GM18508 (cell line): Measurements from ENCODE around the gene ZNF155.

Experiments used
- ATAC-seq: cut with Tn5 transposase; IDR thresholded peaks from one replicate; pipeline ENCODE4 v1.9.1; 2021; ENCODE audit warnings: moderate number of reproducible peaks; ENCODE audit not compliant: insufficient read depth, unreplicated experiment

Gene ZNF155

GRCh38 chr19:44002566-44003460 lies 18.8 kb downstream of the ZNF155 start, which contains the start of gene ZNF230:
ZNF230 (plus strand) TSS chr19:44002957; CDS start chr19:44007079, 4,122 bp downstream.
- peak; percentile 69 for ATAC-seq

- peak; percentile 18 for ATAC-seq
These were observed 19.5 kb downstream of the ZNF155 start for GRCh38 chr19:44003461-44004009.

- no peak for ATAC-seq
These were observed 22.0 kb downstream of the ZNF155 start for GRCh38 chr19:44005973-44006372.

GRCh38 chr19:44007473-44007872 lies 23.5 kb downstream of the ZNF155 start:
- no peak for ATAC-seq

GRCh38 chr19:44010468-44010867 lies 26.5 kb downstream of the ZNF155 start:
- ATAC-seq, result no peak

GRCh38 chr19:44019498-44019897 lies 35.5 kb downstream of the ZNF155 start:
- no peak for ATAC-seq

- ATAC-seq, result no peak
These were observed 37.2 kb downstream of the ZNF155 start for GRCh38 chr19:44021221-44021620.

GRCh38 chr19:44024900-44025216 lies 40.9 kb downstream of the ZNF155 start:
- ATAC-seq, result no peak

- peak; percentile 79 for ATAC-seq
These were observed 41.4 kb downstream of the ZNF155 start, which contains the start of gene ZNF222 for GRCh38 chr19:44025217-44025936. ZNF222 (plus strand) TSS chr19:44025379; CDS start chr19:44025437, 58 bp downstream.

- ATAC-seq, result no peak
These were observed 42.6 kb downstream of the ZNF155 start for GRCh38 chr19:44026622-44027021.

GRCh38 chr19:44032001-44032610 lies 48.1 kb downstream of the ZNF155 start:
- ATAC-seq, result no peak

GRCh38 chr19:44042147-44042546 lies 58.2 kb downstream of the ZNF155 start:
- ATAC-seq, result no peak
